ENCODE data around the gene AHNAK.

DNA sequence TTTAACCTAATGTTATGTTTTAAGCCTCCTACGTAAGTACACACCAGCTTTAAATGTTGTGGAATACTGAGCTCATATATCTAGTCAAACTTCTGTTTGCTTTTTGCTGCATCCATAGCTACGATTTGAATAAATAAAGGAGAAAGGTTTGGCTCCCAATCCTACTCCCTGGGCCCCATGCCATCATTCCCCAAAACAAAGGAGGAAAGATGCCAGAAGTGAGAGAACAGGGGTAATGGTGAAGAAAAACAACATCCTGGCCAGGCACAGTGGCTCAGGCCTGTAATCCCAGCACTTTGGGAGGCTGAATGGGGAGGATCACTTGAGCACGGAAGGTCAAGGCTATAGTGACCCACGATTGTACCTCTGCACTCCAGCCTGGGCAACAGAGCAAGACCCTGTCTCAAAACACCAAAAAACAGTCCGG lies 101.3 kb downstream of the AHNAK start:
- TF ChIP-seq, protein P1, sequence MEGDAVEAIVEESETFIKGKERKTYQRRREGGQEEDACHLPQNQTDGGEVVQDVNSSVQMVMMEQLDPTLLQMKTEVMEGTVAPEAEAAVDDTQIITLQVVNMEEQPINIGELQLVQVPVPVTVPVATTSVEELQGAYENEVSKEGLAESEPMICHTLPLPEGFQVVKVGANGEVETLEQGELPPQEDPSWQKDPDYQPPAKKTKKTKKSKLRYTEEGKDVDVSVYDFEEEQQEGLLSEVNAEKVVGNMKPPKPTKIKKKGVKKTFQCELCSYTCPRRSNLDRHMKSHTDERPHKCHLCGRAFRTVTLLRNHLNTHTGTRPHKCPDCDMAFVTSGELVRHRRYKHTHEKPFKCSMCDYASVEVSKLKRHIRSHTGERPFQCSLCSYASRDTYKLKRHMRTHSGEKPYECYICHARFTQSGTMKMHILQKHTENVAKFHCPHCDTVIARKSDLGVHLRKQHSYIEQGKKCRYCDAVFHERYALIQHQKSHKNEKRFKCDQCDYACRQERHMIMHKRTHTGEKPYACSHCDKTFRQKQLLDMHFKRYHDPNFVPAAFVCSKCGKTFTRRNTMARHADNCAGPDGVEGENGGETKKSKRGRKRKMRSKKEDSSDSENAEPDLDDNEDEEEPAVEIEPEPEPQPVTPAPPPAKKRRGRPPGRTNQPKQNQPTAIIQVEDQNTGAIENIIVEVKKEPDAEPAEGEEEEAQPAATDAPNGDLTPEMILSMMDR (IDR thresholded peaks at IDR 0.05; ENCODE audit: extremely low read depth in 1 of 2, insufficient read depth in 1 of 2, low read depth in 1 of 2, low read length in 2 of 2) = no peak
- TF ChIP-seq EZH2 (IDR thresholded peaks at IDR 0.05; ENCODE audit: borderline replicate concordance, low read depth, low read length, severe bottlenecking) (no peak), JUN (IDR thresholded peaks at IDR 0.05; ENCODE audit: borderline replicate concordance, insufficient read depth, insufficient read length, low read depth) (no peak)
